HEK293 (cell line): ENCODE results near the gene RAB10.

ENCODE experiments used
- CTCF ChIA-PET: fragments of 350-600 bp; formaldehyde crosslinking; extraction: SDS; loops from one replicate; lab custom pipeline; 2021; ENCODE audit warnings: antibody characterized with exemption; lab: Yijun Ruan, JAX
- POLR2A ChIA-PET: fragments of 300-600 bp; formaldehyde crosslinking; extraction: SDS; loops from one replicate; lab custom pipeline; 2020; ENCODE audit warnings: antibody characterized with exemption, inconsistent platforms; lab: Yijun Ruan, JAX
- H3K27ac ChIP-seq: fragments of 200-500 bp; sonication (Bioruptor generic); 2 replicates; pipeline ENCODE4 v1.5.1; 2014; ENCODE audit warnings: low read depth, low read length, control low read depth, inconsistent platforms; ENCODE audit errors: extremely low read depth
- H3K36me3 ChIP-seq, 2 experiments: fragments of 200-500 bp in 1 of 2; sonication (Bioruptor generic) in 1 of 2; 1 replicate in 1 of 2; 2 replicates in 1 of 2; pipeline ENCODE4 v1.5.1; 2014 to 2017; ENCODE audit warnings: inconsistent platforms in 2 of 2, low read length in 2 of 2; ENCODE audit not compliant: control insufficient read depth in 2 of 2, insufficient read depth in 1 of 2
- H3K4me1 ChIP-seq: fragments of 200-500 bp; sonication (Bioruptor generic); 2 replicates; pipeline ENCODE4 v1.5.1; 2014; ENCODE audit warnings: mild to moderate bottlenecking, low read length, inconsistent platforms; ENCODE audit not compliant: control insufficient read depth, insufficient read depth
- H3K4me3 ChIP-seq: 2 replicates; pipeline ENCODE4 v1.5.1; 2011; ENCODE audit warnings: low read depth, mild to moderate bottlenecking, control low read depth, low read length, moderate library complexity
- H3K9me3 ChIP-seq: fragments of 200-500 bp; sonication (Bioruptor generic); 2 replicates; pipeline ENCODE4 v1.5.1; 2014; ENCODE audit warnings: low read depth, low read length, inconsistent platforms; ENCODE audit not compliant: control insufficient read depth, insufficient read depth
- FEZF1 ChIP-seq: fragments of 450-650 bp; formaldehyde crosslinking; IDR thresholded peaks from 2 replicates; pipeline ENCODE4 v1.5.1; 2016; ENCODE audit warnings: missing biosample characterization, missing genetic modification characterization
- GLI2 ChIP-seq: fragments of 450-650 bp; formaldehyde crosslinking; IDR thresholded peaks from 2 replicates; pipeline ENCODE4; 2017; ENCODE audit warnings: missing biosample characterization, missing genetic modification characterization, low read depth, borderline replicate concordance
- GLIS2 ChIP-seq: fragments of 450-650 bp; formaldehyde crosslinking; IDR thresholded peaks from 2 replicates; pipeline ENCODE4 v1.5.1; 2016; ENCODE audit warnings: missing biosample characterization, missing genetic modification characterization
- SALL2 ChIP-seq: fragments of 450-650 bp; formaldehyde crosslinking; IDR thresholded peaks from 2 replicates; pipeline ENCODE4 v1.5.0; 2017; ENCODE audit warnings: missing biosample characterization, mild to moderate bottlenecking, missing genetic modification characterization, borderline replicate concordance
- SP2 ChIP-seq: fragments of 450-650 bp; formaldehyde crosslinking; IDR thresholded peaks from 2 replicates; pipeline ENCODE4 v1.5.1; 2016; ENCODE audit warnings: missing biosample characterization, missing genetic modification characterization
- SP7 ChIP-seq: fragments of 450-650 bp; formaldehyde crosslinking; IDR thresholded peaks from 2 replicates; pipeline ENCODE4 v1.5.1; 2016; ENCODE audit warnings: missing biosample characterization, missing genetic modification characterization
- ZBTB17 ChIP-seq: fragments of 450-650 bp; formaldehyde crosslinking; IDR thresholded peaks from 2 replicates; pipeline ENCODE4 v1.5.1; 2016; ENCODE audit warnings: missing biosample characterization, missing genetic modification characterization
- ZBTB8A ChIP-seq: fragments of 450-650 bp; formaldehyde crosslinking; IDR thresholded peaks from 2 replicates; pipeline ENCODE4 v1.5.1; 2016; ENCODE audit warnings: missing biosample characterization, missing genetic modification characterization
- ZNF112 ChIP-seq: fragments of 450-650 bp; formaldehyde crosslinking; IDR thresholded peaks from 2 replicates; pipeline ENCODE4 v1.5.0; 2017; ENCODE audit warnings: missing biosample characterization, missing genetic modification characterization
- ZNF169 ChIP-seq: fragments of 450-650 bp; formaldehyde crosslinking; IDR thresholded peaks from 2 replicates; pipeline ENCODE4 v1.5.1; 2016; ENCODE audit warnings: missing biosample characterization, missing genetic modification characterization
- ZNF24 ChIP-seq: fragments of 450-650 bp; formaldehyde crosslinking; IDR thresholded peaks from 2 replicates; pipeline ENCODE4 v1.5.1; 2016; ENCODE audit warnings: missing biosample characterization, missing genetic modification characterization
- ZNF354C ChIP-seq: fragments of 450-650 bp; formaldehyde crosslinking; IDR thresholded peaks from 2 replicates; pipeline ENCODE4 v1.5.1; 2016; ENCODE audit warnings: missing biosample characterization, missing genetic modification characterization, low read depth, borderline replicate concordance
- ZNF513 ChIP-seq: fragments of 450-650 bp; IDR thresholded peaks from 2 replicates; pipeline ENCODE4 v1.5.1; 2018; ENCODE audit warnings: missing biosample characterization, missing genetic modification characterization
- ZNF518A ChIP-seq: fragments of 450-650 bp; formaldehyde crosslinking; conservative IDR thresholded peaks from 2 replicates; pipeline ENCODE4 v1.5.1; 2016; ENCODE audit warnings: low read depth, missing biosample characterization, missing genetic modification characterization
- TF ChIP-seq, protein P1 (sequence below): fragments of 450-650 bp; formaldehyde crosslinking; IDR thresholded peaks from 2 replicates; pipeline ENCODE4 v1.5.1; 2016; ENCODE audit warnings: missing biosample characterization, missing genetic modification characterization
- TF ChIP-seq, protein P2 (sequence below): IDR thresholded peaks from 2 replicates; pipeline ENCODE4 v1.6.1; 2011; ENCODE audit warnings: mild to moderate bottlenecking, low read depth, low read length, borderline replicate concordance

The RAB10 gene

GRCh38 chr2:26064846-26065245 lies 31.0 kb downstream of the RAB10 start (continued):
- TF ChIP-seq ZNF518A (tag by site-specific recombination) (no peak), ZBTB8A (tag by site-specific recombination) (no peak), ZNF354C (no peak), ZNF513 (tag by site-specific recombination) (no peak), ZBTB17 (tag by site-specific recombination) (peak; percentile 52; the same call in 1 of the 2 replicates), SP2 (tag by site-specific recombination) (no peak), FEZF1 (no peak), ZNF24 (tag by site-specific recombination) (no peak)
- TF ChIP-seq, protein P1, sequence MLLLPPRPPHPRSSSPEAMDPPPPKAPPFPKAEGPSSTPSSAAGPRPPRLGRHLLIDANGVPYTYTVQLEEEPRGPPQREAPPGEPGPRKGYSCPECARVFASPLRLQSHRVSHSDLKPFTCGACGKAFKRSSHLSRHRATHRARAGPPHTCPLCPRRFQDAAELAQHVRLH (tag by site-specific recombination): 0 out of 2 replicates have a peak, but pooled peaks have one; percentile 14

DNA sequence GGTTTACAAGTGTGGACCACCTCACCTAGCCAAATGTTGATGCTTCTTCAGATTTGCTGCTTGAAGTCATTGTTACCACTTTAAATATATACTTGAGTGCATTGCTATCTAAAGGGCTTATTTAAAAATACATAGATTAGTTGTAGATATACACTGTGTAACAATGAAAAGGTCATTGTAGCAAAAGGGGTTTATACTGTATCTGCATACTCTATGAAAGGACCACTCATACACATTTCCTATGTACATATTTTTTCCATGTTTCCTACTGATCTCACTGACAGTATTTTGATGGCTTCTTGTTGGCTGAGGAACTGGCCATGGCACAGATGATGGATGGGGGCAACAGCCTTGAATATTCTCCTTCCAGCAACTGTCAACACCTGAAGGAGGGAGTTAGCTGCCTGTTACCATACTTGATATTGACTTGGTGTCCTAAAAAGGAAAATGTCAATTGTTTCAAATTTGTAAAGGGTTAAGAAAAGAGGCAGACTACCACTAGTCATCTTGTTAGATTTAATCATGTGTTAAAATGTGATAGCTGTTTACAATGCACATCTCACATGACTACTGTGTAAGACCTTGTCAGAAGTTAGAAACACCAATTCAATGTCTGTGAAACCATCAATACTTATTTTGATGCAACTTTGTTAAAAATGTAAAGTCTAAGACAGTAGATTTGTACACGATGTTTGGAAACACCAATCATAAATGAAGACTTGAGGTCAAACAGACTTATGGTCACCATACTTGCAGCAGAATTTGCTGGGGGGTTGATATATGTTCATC lies 33.5 kb downstream of the RAB10 start:
- peaks cover 0 to 3% of the 10 kb centered on the region in 2 experiments; a peak in 2 of 3 replicates for H3K36me3 ChIP-seq
- no peaks in the 10 kb centered on the region for H3K9me3 ChIP-seq
- no peak overlapping the region for H3K27ac ChIP-seq
- H3K4me3 ChIP-seq: no peak overlapping the region
- H3K4me1 ChIP-seq: no peaks in the 10 kb centered on the region
- TF ChIP-seq, protein P2, sequence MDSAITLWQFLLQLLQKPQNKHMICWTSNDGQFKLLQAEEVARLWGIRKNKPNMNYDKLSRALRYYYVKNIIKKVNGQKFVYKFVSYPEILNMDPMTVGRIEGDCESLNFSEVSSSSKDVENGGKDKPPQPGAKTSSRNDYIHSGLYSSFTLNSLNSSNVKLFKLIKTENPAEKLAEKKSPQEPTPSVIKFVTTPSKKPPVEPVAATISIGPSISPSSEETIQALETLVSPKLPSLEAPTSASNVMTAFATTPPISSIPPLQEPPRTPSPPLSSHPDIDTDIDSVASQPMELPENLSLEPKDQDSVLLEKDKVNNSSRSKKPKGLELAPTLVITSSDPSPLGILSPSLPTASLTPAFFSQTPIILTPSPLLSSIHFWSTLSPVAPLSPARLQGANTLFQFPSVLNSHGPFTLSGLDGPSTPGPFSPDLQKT: no peak
- TF ChIP-seq SP7 (tag by site-specific recombination): no peak
- TF ChIP-seq GLIS2 (tag by site-specific recombination): no peak
- no peak for TF ChIP-seq ZNF518A (tag by site-specific recombination)
- TF ChIP-seq ZNF112: no peak
- no peak for TF ChIP-seq SALL2
- TF ChIP-seq ZNF169 (tag by site-specific recombination): no peak
- no peak for TF ChIP-seq GLI2 (tag by site-specific recombination)
- POLR2A ChIA-PET: no interaction called here
- CTCF ChIA-PET: interaction anchor here (0.6 to 0.7 kb wide), 2 partner anchors 333 to 517 kb away, joined by 3 to 4 read pairs; no protein-coding TSS in a partner anchor
